Esophagus mucosa (tissue), 1 donor: ENCODE results near the gene CLIC1. TPM values are rescaled to one million over a fixed set of nuclear protein-coding genes. Genes with fewer than 3 reads are reported as not detected.

ENCODE experiments used
- ATAC-seq: fragments of 200-7000 bp; cut with Tn5 transposase; one replicate; pipeline ENCODE4 v1.9.1; 2020
- total RNA-seq: library from RNA; stranded (reverse); gene quantifications from one replicate; pipeline ENCODE4 v1.2.4, GENCODE V29; 2023
- donor health status: DM: yes; HTN: yes; CAD: no.

The CLIC1 gene
- 372 TPM for total RNA-seq

DNA sequence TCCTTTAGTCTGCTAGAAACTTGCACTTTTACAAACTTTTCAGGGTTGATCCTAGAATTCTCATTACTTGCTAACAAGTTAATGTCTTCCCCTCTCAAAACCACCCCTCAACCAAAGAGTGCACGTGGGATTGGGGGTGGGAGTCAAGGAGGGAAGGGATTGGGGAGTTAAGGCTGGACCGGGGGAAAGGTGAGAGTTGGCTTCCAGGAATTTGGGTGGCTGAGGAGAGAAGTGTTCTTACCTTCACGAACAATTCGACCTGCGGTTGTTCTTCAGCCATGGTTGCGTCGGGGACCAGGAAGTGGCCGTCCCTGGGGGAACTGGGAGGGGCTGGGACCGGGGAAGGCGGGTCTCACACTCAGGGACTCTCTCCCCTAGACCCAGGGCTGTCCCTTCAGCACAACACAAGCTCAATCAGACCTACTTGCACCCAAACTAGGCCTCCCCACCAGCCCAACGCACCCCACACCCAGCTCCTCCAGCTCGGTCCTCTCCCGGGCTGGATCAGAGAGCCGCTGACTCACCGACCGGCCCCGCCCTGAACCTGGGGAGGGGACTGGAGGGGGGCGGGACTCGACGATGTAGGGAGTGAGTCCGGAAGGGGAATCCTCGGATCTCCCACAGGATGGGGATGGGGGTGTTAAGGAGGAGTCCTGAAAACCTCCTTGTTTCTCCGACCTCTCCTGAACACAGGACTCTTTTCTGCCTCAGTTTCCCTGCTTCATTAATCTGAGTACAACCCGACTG, at the start of gene CLIC1:
CLIC1 (minus strand) TSS at position 510 of the 747 bp plus-strand sequence; CDS start at position 280, 230 bp downstream.
- peak; percentile 67 for ATAC-seq

DNA sequence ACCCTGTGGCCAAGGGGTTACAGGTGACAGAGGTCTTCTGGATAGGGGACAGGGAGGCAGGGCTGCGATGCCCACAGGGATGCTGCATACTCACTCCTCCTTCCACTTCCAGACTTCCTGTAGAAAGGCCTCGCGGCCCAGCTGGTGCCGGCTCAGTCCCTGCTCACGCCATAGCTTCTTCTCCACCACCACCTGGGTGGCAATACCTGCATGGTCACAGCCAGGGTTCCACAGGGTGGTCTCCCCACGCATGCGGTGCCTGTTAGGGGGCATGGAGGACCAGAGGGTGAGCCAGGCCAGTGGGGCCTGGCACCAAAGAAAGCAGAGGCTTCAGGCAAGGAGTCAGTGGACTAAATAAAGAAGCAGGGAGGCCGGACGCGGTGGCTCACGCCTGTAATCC, 49.1 kb upstream of the CLIC1 start:
- no peak for ATAC-seq

GRCh38 chr6:31784098-31784925, 48.0 kb upstream of the CLIC1 start:
- no peak for ATAC-seq

GRCh38 chr6:31782126-31782855, 46.0 kb upstream of the CLIC1 start:
- no peak for ATAC-seq

- ATAC-seq, result no peak
Observed at GRCh38 chr6:31781244-31782125, 45.2 kb upstream of the CLIC1 start.

GRCh38 chr6:31780507-31781243, 44.3 kb upstream of the CLIC1 start:
- ATAC-seq, result no peak

DNA sequence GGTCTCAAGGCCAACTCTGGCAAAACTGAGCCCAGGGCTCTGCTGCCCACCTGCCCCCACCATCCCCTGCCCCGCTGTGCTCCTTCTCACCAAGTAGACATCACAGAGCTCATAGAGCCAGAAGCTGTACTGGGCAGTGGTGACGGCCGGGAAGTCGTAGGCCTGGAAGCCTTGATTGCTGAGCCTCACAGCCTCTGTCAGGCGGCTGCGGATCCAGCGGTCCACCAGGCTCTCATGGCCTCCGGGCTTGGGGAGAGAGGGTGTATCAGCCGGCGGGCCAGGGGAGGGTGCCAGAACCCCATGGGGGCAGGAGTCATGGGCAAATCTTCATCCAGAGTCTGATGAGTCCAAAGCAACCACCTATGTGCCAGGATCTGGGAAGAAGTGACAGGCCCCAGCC, 43.6 kb upstream of the CLIC1 start:
- ATAC-seq, result no peak

DNA sequence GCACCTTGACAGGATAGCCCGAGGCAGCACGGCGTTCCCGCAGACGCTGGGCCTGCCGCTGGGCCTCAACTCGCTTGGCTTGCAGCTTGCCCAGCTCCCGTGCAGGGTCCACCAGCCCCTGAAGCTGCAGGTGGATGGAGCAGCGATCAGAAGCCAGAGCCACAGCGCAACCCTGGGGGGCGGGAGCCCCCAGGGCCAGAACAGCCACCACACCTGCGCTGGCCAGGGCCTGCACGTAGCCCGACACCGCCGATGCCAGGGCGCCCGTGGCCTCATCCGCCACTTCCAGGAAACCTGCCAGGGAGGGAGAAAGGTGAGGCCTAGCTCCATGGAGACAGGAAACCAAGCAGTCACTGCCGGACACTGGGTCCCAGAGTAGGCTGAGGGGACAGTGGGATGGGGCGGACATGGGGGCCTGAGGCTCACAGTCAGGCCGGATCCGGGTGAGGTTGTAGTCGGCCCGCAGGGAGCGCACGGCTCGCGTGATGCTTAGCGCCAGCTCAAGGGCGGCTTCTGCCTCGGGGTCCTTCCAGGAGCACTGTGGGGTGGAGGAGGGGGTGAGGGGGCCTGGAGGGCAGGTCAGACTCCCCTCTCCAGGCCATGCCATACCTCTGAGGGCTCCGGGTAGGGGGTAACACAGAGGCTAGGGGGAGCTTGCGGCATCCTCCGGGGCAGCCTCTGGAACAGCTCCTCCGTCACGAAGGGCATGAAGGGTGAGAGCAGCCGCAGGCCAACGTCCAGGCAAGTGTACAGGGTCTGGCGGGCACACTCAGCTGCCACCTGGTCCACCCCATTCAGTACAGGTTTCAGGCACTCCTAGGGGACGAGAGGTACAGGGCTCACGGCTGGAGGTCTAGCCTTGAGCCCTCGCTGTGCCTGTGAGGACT, 42.9 kb upstream of the CLIC1 start:
- ATAC-seq, result no peak

- ATAC-seq, result no peak
Observed at GRCh38 chr6:31778193-31778592, 41.9 kb upstream of the CLIC1 start.

GRCh38 chr6:31777667-31778050, 41.3 kb upstream of the CLIC1 start:
- no peak for ATAC-seq

DNA sequence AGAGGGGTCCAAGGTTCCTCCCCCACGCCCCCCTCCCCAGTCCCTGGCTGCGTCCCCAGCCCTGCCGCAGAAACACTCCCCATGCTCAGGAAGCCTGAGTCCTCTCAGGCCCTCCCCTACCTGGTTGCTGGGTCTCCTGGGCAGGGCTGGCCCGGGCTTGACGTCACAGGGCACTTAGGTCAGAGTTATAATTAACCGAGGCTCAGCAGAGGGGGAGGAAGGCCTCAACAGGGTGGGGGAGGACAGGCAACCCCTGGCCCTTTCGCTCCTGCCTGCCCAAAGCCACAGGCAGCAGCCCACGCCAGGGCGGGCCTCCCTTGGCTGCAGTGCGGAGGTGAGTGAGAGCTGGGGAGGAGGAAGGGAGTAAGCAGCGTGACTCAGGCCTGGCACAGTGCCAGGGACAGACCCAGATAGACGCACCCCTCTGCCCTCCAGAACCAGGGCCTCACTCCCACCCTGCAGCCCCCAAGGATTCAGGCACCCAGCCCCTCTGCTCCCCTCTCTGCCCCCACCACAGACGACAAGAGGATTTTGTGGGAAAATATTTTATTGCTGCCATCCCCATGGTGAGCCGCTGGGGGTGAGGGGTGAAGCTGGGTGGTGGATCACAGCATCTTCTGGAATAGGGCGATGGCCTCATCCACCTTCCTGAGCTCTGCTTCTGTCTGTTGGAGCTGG, 40.8 kb upstream of the CLIC1 start, which contains the start of gene VWA7:
VWA7 (minus strand) TSS at position 340 of the 678 bp plus-strand sequence. CDS start 549 bp downstream, outside the sequence.
- peak; percentile 73 for ATAC-seq

DNA sequence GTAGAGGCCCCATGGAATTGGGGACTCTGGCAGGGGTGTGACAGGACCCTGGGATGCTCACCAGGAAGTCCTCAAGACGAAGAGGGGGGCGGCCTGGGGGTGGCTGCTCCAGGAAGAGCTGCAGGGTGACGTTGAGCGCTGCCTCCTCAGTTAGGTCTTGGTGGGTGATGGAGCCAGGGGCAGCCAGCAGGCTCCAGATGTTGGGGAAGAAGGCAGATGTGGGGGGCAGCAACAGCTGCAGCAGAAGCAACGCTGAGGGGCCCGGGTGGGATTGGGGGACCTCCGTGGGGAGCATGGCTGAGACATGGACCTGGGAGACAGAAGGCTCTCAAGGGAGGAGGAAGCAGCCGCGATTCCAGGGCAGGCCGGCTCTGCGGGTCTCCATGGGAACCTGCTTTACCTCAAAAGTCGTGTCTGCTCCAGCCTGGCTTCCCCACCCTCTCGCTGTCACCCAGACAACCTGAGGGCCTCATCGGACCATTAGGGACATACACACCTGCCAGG, 40.2 kb upstream of the CLIC1 start:
- peak; percentile 1 for ATAC-seq

GRCh38 chr6:31775633-31776484, 39.5 kb upstream of the CLIC1 start:
- ATAC-seq, result no peak

GRCh38 chr6:31775184-31775583, 38.9 kb upstream of the CLIC1 start:
- ATAC-seq, result peak; percentile 67

DNA sequence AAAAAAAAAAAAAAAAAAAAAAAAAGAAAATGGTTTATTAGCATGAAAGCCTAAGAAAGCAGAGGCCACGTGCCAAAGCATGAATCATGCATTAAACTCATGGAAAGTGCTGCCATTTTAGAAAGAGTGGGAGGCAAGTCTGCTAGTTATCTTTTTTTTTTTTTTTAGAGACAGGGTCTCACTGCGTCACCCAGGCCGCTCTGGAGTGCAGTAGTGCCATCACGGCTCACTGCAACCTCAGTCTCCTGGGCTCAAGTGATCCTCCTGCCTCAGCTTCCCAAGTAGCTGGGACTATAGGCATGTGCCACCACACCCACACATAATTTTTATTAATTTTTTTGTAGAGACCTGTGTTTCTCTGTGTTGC, 35.6 kb upstream of the CLIC1 start:
- ATAC-seq, result no peak

GRCh38 chr6:31770860-31771259, 34.5 kb upstream of the CLIC1 start:
- no peak for ATAC-seq

DNA sequence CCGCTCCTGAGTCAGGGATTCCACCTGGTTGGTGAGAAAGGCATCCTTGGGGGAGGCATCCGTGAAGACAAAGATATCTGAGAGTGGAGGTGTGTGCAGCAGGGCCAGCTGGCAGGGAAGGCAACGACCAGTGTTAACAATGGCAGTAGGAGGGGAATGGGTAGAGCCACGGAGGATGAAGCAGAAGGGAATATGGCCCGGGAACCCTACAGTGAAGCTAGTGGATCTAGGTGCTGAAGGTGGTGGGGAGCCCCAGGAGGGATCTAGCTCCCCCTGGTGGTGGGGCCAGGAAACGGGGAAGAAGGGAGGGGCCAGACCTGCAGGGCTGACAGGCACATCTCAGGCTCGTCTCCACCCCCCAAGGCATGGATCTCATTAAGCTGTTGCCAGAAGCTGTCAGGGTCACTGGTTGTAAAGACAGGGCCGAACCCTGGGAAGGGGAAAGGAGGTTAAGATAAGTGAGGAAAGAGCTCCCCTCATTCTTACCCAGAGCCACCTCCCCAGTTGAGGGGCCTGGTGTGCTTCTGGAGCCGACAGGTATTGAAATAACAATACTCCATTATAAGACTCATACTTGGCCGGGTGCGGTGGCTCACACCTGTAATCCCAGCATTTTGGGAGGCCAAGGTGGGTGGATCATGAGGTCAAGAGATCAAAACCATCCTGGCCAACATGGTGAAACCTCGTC, 33.5 kb upstream of the CLIC1 start:
- peak; percentile 87 for ATAC-seq
